HFF-Myc (cell line): ENCODE results near the gene GRWD1.

Experiments used
- DNase-seq: peaks from one replicate; pipeline ENCODE4 v3.0.0-alpha.2; 2011; ENCODE audit warnings: low read depth; ENCODE audit errors: extremely low read depth
- H3K4me3 ChIP-seq: replicated peaks from 2 replicates; pipeline ENCODE4 v1.5.1; 2011; ENCODE audit warnings: low read depth, mild to moderate bottlenecking, control low read depth, low read length
- TF ChIP-seq, protein P1 (sequence below): IDR thresholded peaks from 2 replicates; pipeline ENCODE4 v1.5.1; 2012; ENCODE audit warnings: mild to moderate bottlenecking, low read depth, low read length, control low read depth; ENCODE audit errors: missing control alignments

The GRWD1 gene

DNA sequence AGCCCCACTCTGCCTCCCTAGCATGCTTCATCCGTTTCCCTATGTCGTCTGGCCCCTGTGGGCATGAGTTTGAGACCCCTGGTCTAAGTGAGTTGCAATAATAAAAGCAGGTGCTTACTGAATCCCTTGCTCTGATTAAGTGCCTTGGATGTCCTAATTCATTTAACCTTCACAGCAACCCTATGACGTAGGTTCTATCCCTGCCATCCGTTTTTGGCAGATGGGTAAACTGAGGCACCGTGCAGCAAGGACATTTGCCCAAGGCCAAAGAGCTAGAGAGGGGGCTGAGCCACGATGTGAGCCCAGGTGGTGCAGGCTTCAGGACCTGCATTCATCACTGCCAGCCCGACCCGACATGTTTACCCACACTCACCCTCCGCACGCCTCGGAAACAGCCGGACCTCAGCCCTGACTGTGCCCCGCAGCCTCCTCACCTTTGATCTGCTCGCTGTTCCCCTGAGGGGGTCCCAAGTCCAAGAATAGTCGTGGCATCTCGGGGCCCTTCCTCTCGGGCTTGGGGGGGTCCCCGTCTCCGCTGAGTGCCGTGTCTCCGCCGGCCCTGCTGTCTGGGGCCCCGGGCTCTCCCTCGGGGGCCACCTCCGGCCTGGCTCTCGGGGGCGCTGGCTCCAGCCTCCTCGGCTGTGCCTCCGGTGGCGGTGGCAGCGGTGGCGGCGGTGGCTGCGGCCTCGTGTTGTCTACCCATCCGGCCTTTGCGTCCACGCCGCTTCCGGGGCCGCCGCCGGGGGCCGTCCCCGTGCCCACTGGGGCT is 51.4 kb downstream of the GRWD1 start:
- H3K4me3 ChIP-seq = no peak overlapping the region
- TF ChIP-seq, protein P1, sequence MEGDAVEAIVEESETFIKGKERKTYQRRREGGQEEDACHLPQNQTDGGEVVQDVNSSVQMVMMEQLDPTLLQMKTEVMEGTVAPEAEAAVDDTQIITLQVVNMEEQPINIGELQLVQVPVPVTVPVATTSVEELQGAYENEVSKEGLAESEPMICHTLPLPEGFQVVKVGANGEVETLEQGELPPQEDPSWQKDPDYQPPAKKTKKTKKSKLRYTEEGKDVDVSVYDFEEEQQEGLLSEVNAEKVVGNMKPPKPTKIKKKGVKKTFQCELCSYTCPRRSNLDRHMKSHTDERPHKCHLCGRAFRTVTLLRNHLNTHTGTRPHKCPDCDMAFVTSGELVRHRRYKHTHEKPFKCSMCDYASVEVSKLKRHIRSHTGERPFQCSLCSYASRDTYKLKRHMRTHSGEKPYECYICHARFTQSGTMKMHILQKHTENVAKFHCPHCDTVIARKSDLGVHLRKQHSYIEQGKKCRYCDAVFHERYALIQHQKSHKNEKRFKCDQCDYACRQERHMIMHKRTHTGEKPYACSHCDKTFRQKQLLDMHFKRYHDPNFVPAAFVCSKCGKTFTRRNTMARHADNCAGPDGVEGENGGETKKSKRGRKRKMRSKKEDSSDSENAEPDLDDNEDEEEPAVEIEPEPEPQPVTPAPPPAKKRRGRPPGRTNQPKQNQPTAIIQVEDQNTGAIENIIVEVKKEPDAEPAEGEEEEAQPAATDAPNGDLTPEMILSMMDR = no peak
- no peak for DNase-seq

GRCh38 chr19:48497728-48498594 is 52.2 kb downstream of the GRWD1 start:
- DNase-seq = no peak
- H3K4me3 ChIP-seq = no peak overlapping the region
- TF ChIP-seq, protein P1 = no peak

GRCh38 chr19:48498595-48499311 is 53.0 kb downstream of the GRWD1 start:
- no peak overlapping the region for H3K4me3 ChIP-seq
- no peak for DNase-seq
- TF ChIP-seq, protein P1 = no peak

GRCh38 chr19:48499316-48500090 is 53.7 kb downstream of the GRWD1 start:
- H3K4me3 ChIP-seq = no peak overlapping the region
- no peak for DNase-seq
- TF ChIP-seq, protein P1 = no peak

GRCh38 chr19:48500830-48501493 is 55.2 kb downstream of the GRWD1 start:
- TF ChIP-seq, protein P1 = no peak
- no peak for DNase-seq
- no peak overlapping the region for H3K4me3 ChIP-seq
